ENCODE data around the gene GSN. TPM values are rescaled to one million over a fixed set of nuclear protein-coding genes. Genes with fewer than 3 reads are reported as not detected.

GSN gene
- polyA plus RNA-seq, 1 of the 3 experiments (the other 2 are of a cell fraction) = 168 TPM

DNA sequence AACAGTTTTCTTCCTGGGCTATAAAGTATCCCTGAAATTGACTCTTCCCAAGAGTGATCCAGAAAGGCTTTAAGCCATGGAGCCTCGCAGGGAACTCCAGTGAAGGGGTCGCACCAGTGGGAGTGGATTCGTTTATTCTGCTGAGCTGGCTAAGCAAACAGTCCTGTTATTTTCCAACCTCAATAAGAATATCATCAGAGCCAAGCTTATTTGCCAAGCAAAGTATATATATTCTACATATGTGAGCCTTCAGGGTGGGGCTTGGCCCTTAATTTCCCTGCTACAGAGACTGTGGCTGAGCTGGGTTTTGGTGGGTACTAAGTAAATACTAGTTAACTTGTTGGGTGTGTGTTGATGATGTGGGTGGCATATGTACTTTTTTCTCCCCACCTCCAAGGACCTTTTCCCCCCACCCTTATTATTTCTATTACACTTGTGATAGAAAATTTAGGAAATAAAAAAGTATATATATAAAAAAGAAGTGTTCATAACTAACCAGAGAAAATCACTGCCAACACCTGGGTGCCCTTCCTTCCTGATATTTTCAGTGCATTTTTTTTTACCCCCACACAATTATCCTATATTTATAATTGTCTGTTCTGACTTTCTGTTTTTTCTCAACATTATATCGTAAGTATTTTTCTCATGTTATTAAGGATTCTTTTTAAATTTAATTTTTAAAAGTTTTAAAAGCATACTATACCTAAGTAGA, 5.3 kb downstream of the GSN start:
- H3K27me3 ChIP-seq (ENCODE audit: insufficient read depth) = no peaks in the 10 kb centered on the region
- ChIA-PET CTCF (interaction anchor here (0.9 to 2.5 kb wide), 5 partner anchors 13 to 61 kb away, joined by 3 to 11 read pairs (median 6); no protein-coding TSS in a partner anchor), POLR2A (no interaction called here)
- no peak overlapping the region for H3K4me3 ChIP-seq (ENCODE audit: low read depth in 2 of 2, low read length in 1 of 2)
- WGBS (ENCODE audit: low lambda C conversion rate) = 78% methylated on average over 4 of the region's 4 CpGs
- no peak overlapping the region for H3K9ac ChIP-seq
- H3K9me2 ChIP-seq = no peaks in the 10 kb centered on the region
- peaks cover 73% of the 10 kb centered on the region for H3K79me2 ChIP-seq (ENCODE audit: insufficient read depth)
- no peaks in the 10 kb centered on the region for H4K20me1 ChIP-seq (ENCODE audit: insufficient read depth)
- no peak for DNase-seq
- H3K9me3 ChIP-seq = no peaks in the 10 kb centered on the region
- H3K27ac ChIP-seq (ENCODE audit: low read depth in 2 of 2, low read length in 1 of 2) = peak overlapping the region in 1 of 2 experiments; percentile 64; a peak in 2 of 4 replicates
- no peaks in the 10 kb centered on the region for H3K36me3 ChIP-seq (replicated peaks in 1 of 2; ENCODE audit: control insufficient read depth in 1 of 2, insufficient read depth in 2 of 2, low read length in 1 of 2)
- H3F3A ChIP-seq (replicated peaks; ENCODE audit: insufficient read depth) = peaks cover 23% of the 10 kb centered on the region
- no peak overlapping the region for H2AFZ ChIP-seq (ENCODE audit: low read depth)
- peak overlapping the region; percentile 99; the same call in 1 of the 2 replicates for H3K4me2 ChIP-seq
- H3K4me1 ChIP-seq (ENCODE audit: control insufficient read depth in 1 of 2, insufficient read depth in 2 of 2, low read depth in 1 of 2, low read length in 1 of 2) = peaks cover 13 to 60% of the 10 kb centered on the region in 2 experiments
- TF ChIP-seq TCF12 (IDR thresholded peaks at IDR 0.05) = no peak
- TF ChIP-seq, protein P1, sequence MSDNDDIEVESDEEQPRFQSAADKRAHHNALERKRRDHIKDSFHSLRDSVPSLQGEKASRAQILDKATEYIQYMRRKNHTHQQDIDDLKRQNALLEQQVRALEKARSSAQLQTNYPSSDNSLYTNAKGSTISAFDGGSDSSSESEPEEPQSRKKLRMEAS (IDR thresholded peaks at IDR 0.05; ENCODE audit: low read depth) = no peak

DNA sequence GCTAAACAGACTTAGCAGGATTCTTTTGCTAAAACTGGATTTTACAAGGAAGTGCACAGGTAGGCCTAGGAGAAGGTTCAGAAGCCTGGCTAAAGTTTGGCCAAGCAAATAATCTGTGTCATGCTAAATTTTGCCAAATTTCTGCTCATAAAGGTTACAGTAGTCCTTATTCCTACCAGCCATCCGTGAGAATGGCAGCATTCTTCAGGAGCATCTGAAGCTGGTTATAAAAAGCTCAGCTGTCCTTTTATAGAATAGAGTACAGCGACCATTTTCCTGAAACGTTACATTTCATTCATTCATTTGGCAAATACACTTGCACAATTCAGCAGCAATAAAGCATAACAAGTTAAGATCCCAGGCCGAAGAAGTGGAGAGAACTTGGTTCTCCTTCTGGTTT, 6.9 kb downstream of the GSN start:
- no peak for DNase-seq
- Histone ChIP-seq H3K4me1 (ENCODE audit: control insufficient read depth in 1 of 2, insufficient read depth in 2 of 2, low read depth in 1 of 2, low read length in 1 of 2) (peaks cover 12 to 63% of the 10 kb centered on the region in 2 experiments), H3K27ac (ENCODE audit: low read depth in 2 of 2, low read length in 1 of 2) (peak overlapping the region in 1 of 2 experiments; percentile 95; a peak in 1 of 4 replicates), H3F3A (replicated peaks; ENCODE audit: insufficient read depth) (peaks cover 32% of the 10 kb centered on the region), H3K4me2 (no peak overlapping the region), H3K36me3 (replicated peaks in 1 of 2; ENCODE audit: control insufficient read depth in 1 of 2, insufficient read depth in 2 of 2, low read length in 1 of 2) (no peaks in the 10 kb centered on the region), H3K9me2 (no peaks in the 10 kb centered on the region), H3K9me3 (no peaks in the 10 kb centered on the region), H3K4me3 (ENCODE audit: low read depth in 2 of 2, low read length in 1 of 2) (no peak overlapping the region), H3K27me3 (ENCODE audit: insufficient read depth) (no peaks in the 10 kb centered on the region), H3K9ac (no peak overlapping the region), H3K79me2 (ENCODE audit: insufficient read depth) (peaks cover 63% of the 10 kb centered on the region), H4K20me1 (ENCODE audit: insufficient read depth) (no peaks in the 10 kb centered on the region), H2AFZ (ENCODE audit: low read depth) (no peak overlapping the region)
- TF ChIP-seq POLR2AphosphoS5 (IDR thresholded peaks at IDR 0.05; ENCODE audit: low read depth, low read length) (no peak), RXRA (IDR thresholded peaks at IDR 0.05; ENCODE audit: borderline replicate concordance, low read depth) (no peak), NRF1 (IDR thresholded peaks at IDR 0.05; ENCODE audit: low read depth, low read length) (no peak)
- ChIA-PET CTCF (interaction anchor here (1.5 to 1.7 kb wide), 2 partner anchors 45 to 62 kb away, joined by 5 to 6 read pairs; no protein-coding TSS in a partner anchor), POLR2A (no interaction called here)
- WGBS (ENCODE audit: low lambda C conversion rate) = 85% methylated on average over 4 of the region's 4 CpGs

DNA sequence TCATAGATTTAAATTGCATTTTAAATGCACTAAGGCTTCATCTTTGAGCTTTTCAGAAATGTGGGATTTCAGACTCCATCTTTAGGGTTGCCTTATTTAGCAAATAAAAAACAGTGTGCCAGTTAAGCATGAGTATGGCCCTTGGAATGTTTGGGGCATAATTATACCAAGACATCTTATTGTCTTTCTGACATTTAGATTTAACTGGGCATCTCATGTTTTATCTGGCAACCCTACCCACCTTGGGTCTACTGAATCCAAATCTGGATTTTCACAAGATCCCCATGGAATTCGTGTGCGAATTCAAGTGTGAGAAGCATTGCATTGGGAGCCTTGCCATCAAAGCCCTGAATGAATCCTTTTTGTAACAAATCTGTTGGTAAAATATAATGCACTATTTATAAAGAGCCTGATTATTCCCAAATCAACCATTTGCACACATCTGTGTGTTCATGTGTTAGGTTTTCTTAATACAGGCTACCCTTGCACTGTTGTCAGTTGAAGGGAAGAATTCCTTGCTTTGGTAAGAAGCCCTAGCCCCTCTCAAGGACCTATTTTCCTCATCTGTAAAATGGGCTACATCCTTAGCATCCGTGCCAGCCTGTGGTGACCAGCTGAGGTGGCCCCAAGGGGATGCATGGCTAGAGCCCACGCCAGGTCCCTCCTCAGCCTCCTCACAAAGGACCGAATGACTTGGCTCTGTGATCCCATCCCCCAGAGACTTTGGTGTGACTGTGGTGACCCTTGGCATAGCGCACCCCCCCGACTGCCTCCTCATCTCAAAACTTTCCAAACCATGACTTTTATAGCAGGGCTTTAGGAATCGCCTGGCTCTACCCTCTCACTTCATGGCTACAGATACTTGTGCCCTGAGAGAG, 8.1 kb downstream of the GSN start:
- H3K36me3 ChIP-seq (replicated peaks in 1 of 2; ENCODE audit: control insufficient read depth in 1 of 2, insufficient read depth in 2 of 2, low read length in 1 of 2) = no peaks in the 10 kb centered on the region
- H3K4me2 ChIP-seq = peak overlapping the region; percentile 4; the same call in 1 of the 2 replicates
- H4K20me1 ChIP-seq (ENCODE audit: insufficient read depth) = no peaks in the 10 kb centered on the region
- peaks cover 18 to 64% of the 10 kb centered on the region in 2 experiments for H3K4me1 ChIP-seq (ENCODE audit: control insufficient read depth in 1 of 2, insufficient read depth in 2 of 2, low read depth in 1 of 2, low read length in 1 of 2)
- POLR2A ChIA-PET = no interaction called here
- H3K27me3 ChIP-seq (ENCODE audit: insufficient read depth) = no peaks in the 10 kb centered on the region
- H3K4me3 ChIP-seq (ENCODE audit: low read depth in 2 of 2, low read length in 1 of 2) = no peak overlapping the region
- H3K9me2 ChIP-seq = no peaks in the 10 kb centered on the region
- H3K9me3 ChIP-seq = no peaks in the 10 kb centered on the region
- no peak overlapping the region for H2AFZ ChIP-seq (ENCODE audit: low read depth)
- peaks cover 63% of the 10 kb centered on the region for H3K79me2 ChIP-seq (ENCODE audit: insufficient read depth)
- WGBS (ENCODE audit: low lambda C conversion rate) = 98% methylated on average over 6 of the region's 8 CpGs
- no peak overlapping the region for H3K9ac ChIP-seq
- no peak for DNase-seq
- CTCF ChIA-PET = no interaction called here
- H3K27ac ChIP-seq (ENCODE audit: low read depth in 2 of 2, low read length in 1 of 2) = peak overlapping the region; percentile 22 to 95; a peak in 3 of 4 replicates
- H3F3A ChIP-seq (replicated peaks; ENCODE audit: insufficient read depth) = peaks cover 29% of the 10 kb centered on the region
- TF ChIP-seq RAD21 (IDR thresholded peaks at IDR 0.05; ENCODE audit: low read length) = no peak
- TF ChIP-seq, protein P2, sequence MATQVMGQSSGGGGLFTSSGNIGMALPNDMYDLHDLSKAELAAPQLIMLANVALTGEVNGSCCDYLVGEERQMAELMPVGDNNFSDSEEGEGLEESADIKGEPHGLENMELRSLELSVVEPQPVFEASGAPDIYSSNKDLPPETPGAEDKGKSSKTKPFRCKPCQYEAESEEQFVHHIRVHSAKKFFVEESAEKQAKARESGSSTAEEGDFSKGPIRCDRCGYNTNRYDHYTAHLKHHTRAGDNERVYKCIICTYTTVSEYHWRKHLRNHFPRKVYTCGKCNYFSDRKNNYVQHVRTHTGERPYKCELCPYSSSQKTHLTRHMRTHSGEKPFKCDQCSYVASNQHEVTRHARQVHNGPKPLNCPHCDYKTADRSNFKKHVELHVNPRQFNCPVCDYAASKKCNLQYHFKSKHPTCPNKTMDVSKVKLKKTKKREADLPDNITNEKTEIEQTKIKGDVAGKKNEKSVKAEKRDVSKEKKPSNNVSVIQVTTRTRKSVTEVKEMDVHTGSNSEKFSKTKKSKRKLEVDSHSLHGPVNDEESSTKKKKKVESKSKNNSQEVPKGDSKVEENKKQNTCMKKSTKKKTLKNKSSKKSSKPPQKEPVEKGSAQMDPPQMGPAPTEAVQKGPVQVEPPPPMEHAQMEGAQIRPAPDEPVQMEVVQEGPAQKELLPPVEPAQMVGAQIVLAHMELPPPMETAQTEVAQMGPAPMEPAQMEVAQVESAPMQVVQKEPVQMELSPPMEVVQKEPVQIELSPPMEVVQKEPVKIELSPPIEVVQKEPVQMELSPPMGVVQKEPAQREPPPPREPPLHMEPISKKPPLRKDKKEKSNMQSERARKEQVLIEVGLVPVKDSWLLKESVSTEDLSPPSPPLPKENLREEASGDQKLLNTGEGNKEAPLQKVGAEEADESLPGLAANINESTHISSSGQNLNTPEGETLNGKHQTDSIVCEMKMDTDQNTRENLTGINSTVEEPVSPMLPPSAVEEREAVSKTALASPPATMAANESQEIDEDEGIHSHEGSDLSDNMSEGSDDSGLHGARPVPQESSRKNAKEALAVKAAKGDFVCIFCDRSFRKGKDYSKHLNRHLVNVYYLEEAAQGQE (IDR thresholded peaks at IDR 0.05; ENCODE audit: low read depth, low read length) = no peak
- TF ChIP-seq GATA2 (CRISPR knock-in tag; IDR thresholded peaks at IDR 0.05) = no peak
- TF ChIP-seq SIN3A (IDR thresholded peaks at IDR 0.05; ENCODE audit: borderline replicate concordance, low read depth, low read length) = no peak
- no peak for TF ChIP-seq POLR2AphosphoS5 (IDR thresholded peaks at IDR 0.05; ENCODE audit: low read depth, low read length)
- no peak for TF ChIP-seq RCOR1 (IDR thresholded peaks at IDR 0.05; ENCODE audit: low read length)
- no peak for TF ChIP-seq EP300 (IDR thresholded peaks at IDR 0.05; ENCODE audit: borderline replicate concordance in 1 of 2, low read depth in 1 of 2, low read length in 1 of 2)
- TF ChIP-seq MXI1 (IDR thresholded peaks at IDR 0.05; ENCODE audit: low read depth, low read length) = no peak
- TF ChIP-seq EZH2phosphoT487 (IDR thresholded peaks at IDR 0.05; ENCODE audit: borderline replicate concordance, low read depth) = no peak
- no peak for TF ChIP-seq RXRA (IDR thresholded peaks at IDR 0.05; ENCODE audit: borderline replicate concordance, low read depth)
